GM18519 (cell line): ENCODE results near the gene AKR1D1.
"Not testable (repeated sequence)": the region's sequence is repeated elsewhere in the genome, so short reads cannot be mapped to it uniquely, and the experiment has no call there.

Experiments used
- ATAC-seq: cut with Tn5 transposase; IDR thresholded peaks from one replicate; pipeline ENCODE4 v1.9.1; 2021; ENCODE audit warnings: mild to moderate bottlenecking, moderate library complexity; ENCODE audit not compliant: unreplicated experiment, low FRiP score

Gene AKR1D1

DNA sequence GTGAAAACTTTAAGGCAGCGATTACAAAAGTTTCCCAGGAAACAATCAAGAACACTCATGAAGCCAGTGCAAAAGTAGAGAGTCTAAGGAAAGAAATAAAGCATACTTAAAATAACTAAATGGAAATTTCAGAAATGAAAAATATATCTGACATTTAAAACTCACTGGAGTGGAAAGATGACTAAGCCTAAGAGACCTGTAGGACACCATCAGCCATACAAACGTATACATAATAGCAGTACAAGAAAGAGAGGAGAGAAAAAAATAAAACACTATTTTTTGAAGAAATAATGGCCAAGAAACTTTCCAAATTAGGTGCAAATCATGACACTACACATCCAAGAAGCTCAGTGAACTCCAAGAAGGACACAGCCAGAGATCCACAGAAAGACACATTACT, 5.4 kb upstream of the AKR1D1 start:
- ATAC-seq, result no peak

DNA sequence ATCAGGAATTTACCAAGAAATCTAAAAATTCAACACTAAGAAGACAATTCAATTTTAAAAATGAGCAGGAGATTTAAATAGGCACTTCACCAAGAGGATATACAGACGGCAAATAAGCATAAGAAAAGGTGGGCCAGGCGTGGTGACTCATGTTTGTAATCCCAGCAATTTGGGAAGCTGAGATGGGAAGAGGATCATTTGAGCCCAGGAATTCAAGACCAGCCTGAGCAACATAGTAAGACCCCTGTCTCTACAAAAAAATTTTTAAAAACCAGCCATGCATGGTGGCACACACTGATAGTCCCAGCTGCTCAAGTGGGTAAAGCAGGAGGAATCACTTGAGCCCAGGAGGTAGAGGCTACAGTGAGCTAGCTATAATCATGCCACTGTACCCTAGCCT, 3.5 kb upstream of the AKR1D1 start:
- no peak for ATAC-seq

DNA sequence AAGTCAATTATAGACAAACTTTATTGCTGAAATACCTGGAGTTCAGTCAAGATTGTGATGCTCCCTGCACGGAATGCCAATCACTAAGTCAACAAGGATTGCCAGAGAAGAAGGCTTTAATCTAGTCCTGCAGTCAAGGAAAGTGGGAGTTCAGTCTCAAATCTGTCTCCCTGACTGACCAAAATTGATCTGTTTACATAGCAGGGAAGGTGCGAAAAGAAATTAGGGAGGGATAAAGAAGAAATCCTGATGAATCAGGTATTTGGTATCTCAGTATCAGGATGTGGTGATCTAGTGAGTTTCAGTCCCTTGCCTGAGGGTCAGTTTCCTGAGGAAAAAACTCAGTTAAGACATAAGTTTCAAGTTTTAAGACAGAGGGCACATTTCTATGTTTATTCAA, 2.1 kb upstream of the AKR1D1 start:
- ATAC-seq, result no peak

DNA sequence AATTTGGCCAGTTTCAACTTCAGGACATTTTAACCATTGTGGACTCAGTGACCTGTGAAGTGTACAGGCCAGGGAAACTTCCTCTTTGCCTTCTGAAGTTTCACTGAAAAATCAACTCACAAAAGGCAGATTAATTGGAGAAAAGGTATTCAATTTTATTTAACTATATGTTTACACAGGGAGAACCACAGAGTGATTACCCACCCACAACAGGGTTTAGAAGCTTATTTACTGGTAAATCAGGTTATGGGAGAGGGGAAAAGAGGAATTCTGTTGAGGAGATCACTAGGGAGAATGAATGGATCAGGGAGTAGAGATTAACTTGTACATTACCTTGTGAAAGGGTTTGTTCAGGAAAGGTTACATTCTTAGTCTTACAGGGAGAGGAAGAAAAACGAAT, 1.7 kb upstream of the AKR1D1 start:
- ATAC-seq, result no peak

DNA sequence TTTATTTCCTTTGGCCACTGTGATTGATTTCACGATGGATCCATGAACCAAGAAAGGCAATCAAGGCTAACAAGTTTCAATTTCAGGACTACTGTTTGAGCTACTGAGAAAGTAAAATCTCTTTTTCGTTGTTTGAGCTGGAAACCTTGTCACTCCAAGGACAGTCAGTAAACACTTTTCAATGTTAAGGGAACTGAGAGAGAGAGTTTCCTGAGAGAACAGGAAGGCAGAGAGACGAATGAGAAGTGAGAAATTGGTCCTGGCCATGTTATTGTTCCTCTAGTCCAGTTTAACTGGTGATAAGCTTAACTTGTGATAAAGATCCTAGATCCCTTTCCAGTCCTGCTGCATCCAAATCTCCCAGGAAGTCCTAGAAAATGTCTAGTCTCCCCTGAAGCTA, 909 bp upstream of the AKR1D1 start:
- no peak for ATAC-seq

DNA sequence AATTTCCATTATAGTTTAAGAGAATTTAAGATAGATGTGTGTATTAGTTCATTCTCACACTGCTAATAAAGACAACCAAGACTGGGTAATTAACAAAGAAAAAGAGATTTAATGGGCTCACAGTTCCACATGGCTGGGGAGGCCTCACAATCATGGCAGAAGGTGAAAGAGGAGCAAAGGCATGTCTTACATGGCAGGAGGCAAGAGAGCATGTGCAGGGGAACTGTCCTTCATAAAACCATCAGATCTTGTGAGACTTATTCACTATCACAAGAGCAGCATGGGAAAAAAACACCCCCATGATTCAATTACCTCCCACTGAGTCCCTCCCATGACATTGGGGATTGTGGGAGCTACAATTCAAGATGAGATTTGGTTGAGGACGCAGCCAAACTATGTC, 473 bp upstream of the AKR1D1 start:
- not testable (repeated sequence) for ATAC-seq

DNA sequence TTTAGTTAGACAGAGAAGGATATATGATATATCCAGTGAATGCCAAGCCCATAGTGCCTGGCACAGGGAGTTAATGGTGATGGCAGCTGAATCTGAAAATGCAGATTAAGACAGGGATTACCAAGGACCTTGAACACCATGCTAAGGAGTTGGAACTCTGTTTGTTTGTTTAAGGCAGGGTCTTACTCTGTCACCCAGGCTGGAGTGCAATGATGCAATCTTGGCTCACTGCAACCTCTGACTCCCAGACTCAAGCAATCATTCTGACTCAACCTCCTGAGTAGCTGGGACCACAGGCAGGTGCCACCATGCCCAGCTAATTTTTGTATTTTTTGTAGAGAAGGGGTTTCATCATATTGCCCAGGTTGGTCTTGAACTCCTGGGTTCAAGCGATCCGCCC, 1.6 kb downstream of the AKR1D1 start:
- ATAC-seq, result no peak

DNA sequence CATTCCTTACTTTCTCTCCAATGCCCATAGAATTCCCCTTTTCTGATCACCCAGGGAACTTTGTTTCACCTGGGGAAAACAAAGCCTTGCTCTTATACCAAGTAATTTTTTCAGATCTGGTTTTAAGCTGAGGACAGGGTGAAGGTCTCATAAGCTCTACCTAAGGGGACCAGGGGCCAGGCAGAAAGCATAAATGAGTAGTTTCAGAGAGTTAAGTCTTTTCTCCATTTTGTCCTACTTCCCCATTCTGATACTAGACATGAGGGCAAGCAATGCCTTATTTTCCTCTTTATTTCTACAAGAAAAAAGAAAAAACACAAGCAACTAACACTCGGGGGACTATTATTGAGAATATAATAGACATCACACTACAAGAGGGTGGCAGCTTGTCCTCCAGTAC, 2.9 kb downstream of the AKR1D1 start:
- ATAC-seq, result no peak

DNA sequence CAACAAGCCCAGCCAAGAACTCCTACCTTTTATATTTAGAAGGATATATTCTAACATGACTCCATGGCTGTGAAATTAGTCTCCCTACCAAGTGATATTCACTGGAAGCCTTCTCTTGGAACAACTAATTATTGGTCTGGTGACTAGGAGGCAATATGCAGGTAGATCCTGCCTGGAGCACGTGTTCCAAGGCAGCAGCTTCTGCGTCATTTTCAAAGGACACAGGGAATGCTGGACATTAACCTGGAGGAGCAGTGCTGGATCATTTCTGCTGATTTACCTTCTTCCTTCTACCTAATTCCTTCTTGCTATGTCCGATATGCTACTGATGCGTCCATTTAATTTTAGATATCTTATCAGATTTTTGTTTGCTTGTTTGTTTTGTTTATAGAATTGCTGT, 5.6 kb downstream of the AKR1D1 start:
- ATAC-seq, result no peak

DNA sequence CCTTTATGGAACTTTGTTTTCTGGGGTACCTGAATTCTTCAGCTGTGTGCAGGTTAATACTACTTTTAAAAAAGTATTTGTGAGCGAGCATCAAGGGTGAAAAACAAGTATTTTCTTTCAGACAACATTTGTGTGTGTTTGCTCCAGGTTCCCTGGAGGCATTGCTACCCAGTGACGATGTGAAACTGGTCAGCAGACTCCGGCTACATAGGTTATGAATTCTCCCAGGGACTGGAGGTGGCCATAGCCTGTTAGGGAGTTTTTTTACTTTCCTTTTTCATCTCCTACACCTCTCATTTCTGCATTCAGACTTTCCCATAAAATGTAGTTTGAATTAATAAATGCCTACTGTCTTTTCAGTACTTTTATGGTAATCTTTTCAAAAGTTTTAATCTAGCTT, 7.6 kb downstream of the AKR1D1 start:
- no peak for ATAC-seq

DNA sequence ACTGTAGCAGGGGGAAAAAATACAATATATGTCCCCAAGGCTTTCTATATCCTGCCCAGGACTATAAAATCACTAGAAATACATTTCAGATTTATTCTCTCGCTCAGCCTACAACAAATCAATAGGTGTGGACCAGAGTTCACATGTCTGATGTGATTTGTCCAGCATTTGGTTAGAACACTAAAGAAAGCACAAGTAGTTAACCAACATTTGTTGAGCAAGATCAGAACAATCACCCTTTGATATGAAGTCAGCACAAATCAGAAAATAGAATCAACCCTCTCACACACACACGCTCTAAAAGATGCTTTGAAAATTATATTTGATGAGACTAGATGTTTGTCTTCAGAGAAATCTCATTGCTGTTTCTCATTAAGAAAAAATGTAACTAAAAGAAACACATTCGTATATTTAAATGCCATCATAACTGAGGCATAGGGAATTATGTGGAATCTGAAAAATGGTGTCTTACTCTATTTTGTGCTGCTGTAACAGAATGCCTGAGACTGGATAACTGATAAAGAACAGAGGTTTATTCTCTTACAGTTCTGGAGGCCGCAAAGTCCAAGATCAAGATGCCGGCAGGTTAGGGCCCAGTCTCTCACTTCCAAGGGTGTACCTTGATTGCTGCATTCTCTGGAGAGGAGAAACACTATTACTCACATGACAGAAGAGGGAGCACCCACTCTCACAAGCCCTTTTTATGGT, 10.5 kb downstream of the AKR1D1 start:
- ATAC-seq, result no peak

DNA sequence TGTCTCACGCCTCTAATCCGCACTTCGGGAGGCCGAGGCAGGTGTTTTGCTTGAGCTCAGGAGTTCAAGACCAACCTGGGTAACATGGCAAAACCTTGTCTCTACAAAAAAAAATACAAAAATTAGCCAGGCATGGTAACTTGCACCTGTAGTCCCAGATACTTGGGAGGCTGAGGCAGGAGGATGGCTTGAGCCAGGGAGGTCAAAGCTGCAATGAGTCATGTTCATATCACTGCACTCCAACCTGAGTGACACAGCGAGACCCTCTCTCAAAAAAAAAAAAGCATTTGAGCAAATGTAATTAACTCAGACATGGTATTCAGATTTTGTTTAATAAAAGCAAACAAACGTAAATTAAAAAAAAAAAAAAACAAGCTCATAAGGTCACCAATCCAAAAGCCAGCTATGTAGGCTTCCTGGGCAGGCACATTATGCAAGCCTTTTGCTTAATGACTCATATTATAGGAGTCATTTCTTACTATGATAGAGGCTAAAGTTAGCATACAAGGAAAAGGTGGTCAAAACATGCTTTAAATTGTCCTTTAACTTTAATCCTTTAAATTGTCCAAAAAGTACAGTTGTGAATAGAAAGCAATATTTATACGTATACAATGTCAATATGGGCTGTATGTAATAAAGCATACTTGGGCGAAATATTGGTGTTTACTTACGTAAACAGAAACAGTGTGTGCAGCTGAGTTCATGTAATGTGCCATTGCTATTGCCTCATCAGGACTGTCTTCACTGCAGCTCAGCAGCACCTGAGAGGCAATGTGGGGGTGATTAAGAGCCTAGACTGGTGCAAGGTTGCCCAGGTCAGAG, 13.0 kb downstream of the AKR1D1 start:
- ATAC-seq, result no peak

DNA sequence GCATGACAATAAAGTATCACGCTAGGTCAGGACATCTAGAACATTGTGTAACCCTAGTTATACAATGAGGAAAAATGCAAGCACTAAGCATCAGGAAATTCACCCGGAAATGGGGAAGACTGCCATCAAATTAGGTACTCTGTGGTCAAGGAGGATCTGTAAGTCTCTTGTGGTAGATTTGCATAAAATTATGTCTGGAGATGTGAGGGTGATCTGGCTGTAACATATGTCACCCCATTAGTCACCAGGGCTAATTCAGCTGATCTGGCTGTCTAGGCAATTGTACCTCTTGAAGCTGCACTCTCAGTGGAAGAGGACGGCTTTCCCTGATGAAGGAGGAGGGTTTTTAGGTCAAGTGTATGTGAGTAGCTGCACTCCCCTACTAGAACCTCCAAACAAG, 14.8 kb downstream of the AKR1D1 start:
- no peak for ATAC-seq

DNA sequence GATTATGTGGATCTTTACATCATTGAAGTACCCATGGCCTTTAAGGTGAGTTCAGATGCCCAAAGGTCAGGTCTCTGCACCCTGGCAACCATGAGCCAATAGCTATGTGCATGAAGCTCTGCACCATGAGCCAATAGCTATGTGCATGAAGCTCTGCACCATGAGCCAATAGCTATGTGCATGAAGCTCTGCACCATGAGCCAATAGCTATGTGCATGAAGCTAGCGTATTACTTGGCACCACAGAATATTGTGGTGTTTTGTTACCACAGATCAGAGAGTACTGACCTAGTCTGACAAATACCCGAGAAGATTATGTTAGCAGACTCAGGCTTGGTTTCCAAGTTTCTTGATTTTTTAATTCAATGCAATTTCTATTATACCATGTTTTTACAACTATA, 15.6 kb downstream of the AKR1D1 start:
- ATAC-seq, result not testable (repeated sequence)

DNA sequence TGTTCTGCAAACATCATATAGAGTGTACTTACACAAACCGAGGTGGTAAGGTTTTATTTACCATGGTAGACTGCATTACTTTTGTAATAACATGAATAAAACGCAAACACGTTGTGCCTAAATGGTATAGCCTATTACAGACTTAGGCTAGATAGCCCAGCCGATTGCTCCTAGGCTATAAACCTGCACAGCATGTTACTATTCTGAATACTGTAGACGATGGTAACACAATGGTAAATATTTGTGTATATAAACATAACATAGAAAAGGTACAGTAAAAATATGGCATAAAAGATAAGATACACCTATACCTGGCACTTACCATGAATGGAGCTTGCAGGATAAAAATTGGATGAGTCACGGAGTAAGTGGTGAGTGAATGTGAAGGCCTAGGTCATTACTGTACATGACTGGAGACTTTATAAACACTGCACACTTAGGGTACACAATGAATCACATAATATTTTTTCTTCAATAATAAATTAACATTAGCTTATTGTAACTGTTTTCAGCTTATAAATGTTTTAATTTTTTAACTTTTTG, 16.3 kb downstream of the AKR1D1 start:
- ATAC-seq, result no peak

DNA sequence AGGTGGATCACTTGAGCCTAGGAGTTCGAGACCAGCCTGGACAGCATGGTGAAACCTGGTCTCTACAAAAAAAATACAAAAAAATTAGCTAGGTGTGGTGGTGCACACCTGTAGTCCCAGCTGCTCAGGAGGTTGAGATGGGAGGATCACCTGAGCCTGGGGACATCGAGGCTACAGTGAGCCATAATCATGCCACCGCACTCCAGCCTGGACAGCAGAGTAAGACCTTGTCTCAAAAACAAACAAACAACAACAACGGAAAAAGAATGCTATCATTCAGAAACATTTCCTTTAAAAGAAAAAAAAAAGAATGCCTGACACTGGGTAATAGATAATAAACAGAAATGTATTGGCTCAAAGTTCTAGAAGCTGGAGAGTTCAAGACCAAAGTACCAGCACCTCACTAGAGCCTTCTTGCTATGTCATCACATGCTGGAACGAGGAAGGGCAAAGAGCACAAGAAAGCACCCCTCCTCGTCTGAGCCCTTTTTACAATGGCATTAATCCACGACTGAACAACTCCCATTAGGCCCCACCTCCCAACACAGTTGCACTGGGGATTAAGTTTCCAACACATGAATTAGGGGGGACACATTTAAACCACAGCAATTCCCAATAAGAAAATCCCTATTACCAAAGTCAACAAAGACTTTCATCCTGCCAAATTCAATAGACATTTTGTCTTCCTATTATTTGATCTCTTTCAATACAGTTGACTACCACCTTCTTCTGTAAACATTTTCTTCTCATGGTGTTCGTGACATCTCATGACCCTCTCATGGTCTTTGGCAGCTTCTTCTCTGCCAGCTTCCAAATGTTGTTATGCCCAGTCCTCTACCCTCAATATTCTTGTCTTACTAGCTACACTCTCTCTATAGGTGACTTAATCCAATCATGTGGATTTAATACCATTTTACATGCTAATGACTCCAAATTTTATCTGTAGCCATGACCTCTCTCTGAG, 20.0 kb downstream of the AKR1D1 start:
- ATAC-seq, result no peak

DNA sequence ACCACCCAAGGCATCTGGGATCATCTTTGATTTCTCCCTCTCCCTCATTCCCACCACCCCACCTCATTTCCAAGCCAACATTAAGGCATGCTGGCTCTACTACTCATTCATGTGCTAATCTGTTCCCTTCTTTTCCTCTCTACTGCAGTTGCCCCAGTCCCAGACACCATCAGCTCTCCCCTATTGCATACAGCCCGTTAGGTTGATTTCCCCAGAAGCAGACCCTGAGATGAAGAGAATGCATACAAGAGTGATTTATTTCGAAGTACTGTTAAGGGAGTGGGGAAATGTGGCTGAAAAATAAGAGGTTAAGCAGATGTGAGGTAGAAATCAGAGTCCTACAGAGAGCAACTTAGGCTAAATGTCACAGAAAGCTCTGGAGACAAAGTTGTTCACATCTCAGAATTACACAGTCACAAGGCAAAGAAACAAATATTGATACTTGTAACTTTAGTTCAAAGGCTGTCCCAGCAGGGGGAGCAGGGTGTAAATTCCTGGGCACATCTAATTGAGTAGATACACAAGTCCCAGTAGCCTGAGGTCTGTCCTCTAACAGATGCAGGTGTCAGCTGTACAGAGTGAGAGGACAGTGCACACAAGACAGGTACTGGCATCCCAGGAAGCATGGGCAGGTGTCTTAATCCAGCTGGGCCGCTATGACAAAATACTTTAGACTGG, 20.9 kb downstream of the AKR1D1 start:
- ATAC-seq, result no peak

DNA sequence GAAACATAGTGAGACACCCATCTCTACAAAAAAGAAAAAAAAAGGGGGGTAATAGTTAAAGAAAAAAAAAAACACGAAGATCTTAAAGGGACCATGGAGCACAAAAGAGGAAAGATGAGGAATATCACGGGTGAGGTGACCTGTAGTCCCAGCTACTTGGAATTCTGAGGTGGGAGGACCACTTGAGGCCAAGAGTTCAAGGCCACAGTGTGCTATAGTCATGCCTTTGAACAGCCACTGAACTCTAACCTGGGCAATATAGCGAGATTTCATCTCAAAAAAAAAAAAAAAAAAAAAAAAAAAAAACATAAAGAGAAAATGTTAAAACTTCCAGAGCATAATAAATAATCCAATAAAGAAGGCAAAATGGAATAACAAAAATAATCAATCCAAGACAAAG, 23.6 kb downstream of the AKR1D1 start:
- no peak for ATAC-seq

DNA sequence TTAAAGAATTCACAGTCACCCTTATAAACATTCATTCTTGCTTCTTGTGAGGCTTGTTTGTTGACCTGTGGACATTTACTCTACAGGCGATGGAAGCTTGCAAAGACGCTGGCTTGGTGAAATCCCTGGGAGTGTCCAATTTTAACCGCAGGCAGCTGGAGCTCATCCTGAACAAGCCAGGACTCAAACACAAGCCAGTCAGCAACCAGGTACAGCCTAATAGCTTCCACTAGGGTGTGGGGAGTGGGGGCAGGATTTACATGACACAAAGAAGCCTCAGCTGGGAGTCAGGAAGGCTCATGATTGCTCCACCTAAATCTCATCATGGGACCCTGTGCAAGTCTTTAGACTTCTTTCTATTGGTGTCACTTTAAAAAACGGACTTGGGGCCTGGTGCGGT, 29.0 kb downstream of the AKR1D1 start:
- ATAC-seq, result no peak

DNA sequence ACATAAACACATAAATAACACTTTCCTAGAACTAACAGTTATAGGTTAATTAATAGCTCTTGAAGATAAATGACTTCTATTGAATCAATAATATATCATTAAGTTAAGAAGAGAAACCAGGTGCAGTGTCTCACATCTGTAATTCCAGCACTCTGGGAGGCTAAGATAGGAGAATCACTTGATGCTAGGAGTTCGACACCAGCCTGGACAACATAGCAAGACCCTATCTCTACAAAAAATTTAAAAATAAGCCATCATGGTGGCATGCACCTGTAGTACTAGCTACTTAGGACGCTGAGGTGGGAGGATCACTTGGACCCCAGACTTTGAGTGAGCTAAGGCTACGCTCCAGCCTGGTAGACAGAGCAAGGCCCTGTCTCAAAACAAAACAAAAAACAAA, 38.8 kb downstream of the AKR1D1 start:
- no peak for ATAC-seq
